ENCODE measurements around the gene CHST2.
"Not testable (repeated sequence)": the region's sequence is repeated elsewhere in the genome, so short reads cannot be mapped to it uniquely, and the experiment has no call there.

Gene CHST2

GRCh38 chr3:143165211-143165610 lies 45.6 kb downstream of the CHST2 start:
- TF ChIP-seq CTCF (IDR thresholded peaks at IDR 0.05; ENCODE audit: borderline replicate concordance, control extremely low read depth, extremely low read depth, insufficient read depth, missing control alignments): no peak
- in situ Hi-C loops (cut with MboI; ENCODE audit: low sequenced_read_pairs, unreplicated experiment): no loop called here
- DNase-seq (ENCODE audit: low spot score): no peak

GRCh38 chr3:143165612-143166285 lies 46.2 kb downstream of the CHST2 start:
- in situ Hi-C loops (cut with MboI; ENCODE audit: low sequenced_read_pairs, unreplicated experiment): not testable (repeated sequence)
- DNase-seq (ENCODE audit: low spot score): peak; percentile 53

GRCh38 chr3:143166376-143166775 lies 46.8 kb downstream of the CHST2 start:
- no peak for DNase-seq (ENCODE audit: low spot score)
- in situ Hi-C loops (cut with MboI; ENCODE audit: low sequenced_read_pairs, unreplicated experiment): no loop called here
- TF ChIP-seq CTCF (IDR thresholded peaks at IDR 0.05; ENCODE audit: borderline replicate concordance, control extremely low read depth, extremely low read depth, insufficient read depth, missing control alignments): no peak

- in situ Hi-C loops (cut with MboI; ENCODE audit: low sequenced_read_pairs, unreplicated experiment): no loop called here
- no peak for TF ChIP-seq CTCF (IDR thresholded peaks at IDR 0.05; ENCODE audit: borderline replicate concordance, control extremely low read depth, extremely low read depth, insufficient read depth, missing control alignments)
- no peak for DNase-seq (ENCODE audit: low spot score)
Observed at GRCh38 chr3:143167969-143168854, 48.6 kb downstream of the CHST2 start.

- no peak for DNase-seq (ENCODE audit: low spot score)
- TF ChIP-seq CTCF (IDR thresholded peaks at IDR 0.05; ENCODE audit: borderline replicate concordance, control extremely low read depth, extremely low read depth, insufficient read depth, missing control alignments): no peak
- in situ Hi-C loops (cut with MboI; ENCODE audit: low sequenced_read_pairs, unreplicated experiment): no loop called here
Observed at GRCh38 chr3:143168855-143169192, 49.3 kb downstream of the CHST2 start.

- in situ Hi-C loops (cut with MboI; ENCODE audit: low sequenced_read_pairs, unreplicated experiment): no loop called here
Observed at GRCh38 chr3:143170074-143170473, 50.5 kb downstream of the CHST2 start.

More at GRCh38 chr3:143170074-143170473, 50.5 kb downstream of the CHST2 start:
- DNase-seq (ENCODE audit: low spot score): no peak
- no peak for TF ChIP-seq CTCF (IDR thresholded peaks at IDR 0.05; ENCODE audit: borderline replicate concordance, control extremely low read depth, extremely low read depth, insufficient read depth, missing control alignments)
